ENCODE measurements around the gene USP26. TPM values are rescaled to one million over a fixed set of nuclear protein-coding genes. Genes with fewer than 3 reads are reported as not detected.
"Not testable (repeated sequence)": the region's sequence is repeated elsewhere in the genome, so short reads cannot be mapped to it uniquely, and the experiment has no call there.

The USP26 gene
- total RNA-seq, 2 donors from 2014 or later: not detected

- H3K36me3 Mint-ChIP-seq (ENCODE audit: insufficient read depth in 2 of 2): no peaks in the 10 kb centered on the region
- peaks cover 45% of the 10 kb centered on the region for H3K27me3 Mint-ChIP-seq (ENCODE audit: low read depth)
- H3K4me3 Mint-ChIP-seq: no peak overlapping the region
- DNase-seq: no peak
- H3K9me3 Mint-ChIP-seq: no peaks in the 10 kb centered on the region
- no peak overlapping the region for H3K27ac Mint-ChIP-seq
- no peaks in the 10 kb centered on the region for H3K4me1 Mint-ChIP-seq (ENCODE audit: low read depth)
- no peak for ATAC-seq (replicated peaks in 1 of 2)
Measured at GRCh38 chrX:132999209-132999608, 97.7 kb downstream of the USP26 start.

- peaks cover 17% of the 10 kb centered on the region for H3K27me3 Mint-ChIP-seq (ENCODE audit: low read depth)
- no peak overlapping the region for H3K4me3 Mint-ChIP-seq
- ATAC-seq (replicated peaks in 1 of 2) (no peak), DNase-seq (no peak)
- no peak overlapping the region for H3K27ac Mint-ChIP-seq
- no peaks in the 10 kb centered on the region for H3K9me3 Mint-ChIP-seq
- no peaks in the 10 kb centered on the region for H3K36me3 Mint-ChIP-seq (ENCODE audit: insufficient read depth in 2 of 2)
- no peaks in the 10 kb centered on the region for H3K4me1 Mint-ChIP-seq (ENCODE audit: low read depth)
Measured at GRCh38 chrX:132990835-132991234, 106.1 kb downstream of the USP26 start.

- Mint-ChIP-seq H3K36me3 (ENCODE audit: insufficient read depth in 2 of 2) (no peaks in the 10 kb centered on the region), H3K27me3 (ENCODE audit: low read depth) (peaks cover 36% of the 10 kb centered on the region), H3K4me1 (ENCODE audit: low read depth) (no peaks in the 10 kb centered on the region), H3K4me3 (no peak overlapping the region), H3K27ac (no peak overlapping the region), H3K9me3 (no peaks in the 10 kb centered on the region)
- ATAC-seq (replicated peaks in 1 of 2) (no peak), DNase-seq (no peak)
Measured at GRCh38 chrX:132986556-132986955, 110.4 kb downstream of the USP26 start.

- Mint-ChIP-seq H3K4me1 (ENCODE audit: low read depth) (no peaks in the 10 kb centered on the region), H3K4me3 (no peak overlapping the region)
- no peak for ATAC-seq (replicated peaks in 1 of 2)
Measured at GRCh38 chrX:132984058-132984650, 112.8 kb downstream of the USP26 start.

GRCh38 chrX:132983496-132983895 is 113.4 kb downstream of the USP26 start:
- H3K4me1 Mint-ChIP-seq (ENCODE audit: low read depth): no peaks in the 10 kb centered on the region
- H3K9me3 Mint-ChIP-seq: no peaks in the 10 kb centered on the region
- DNase-seq (no peak), ATAC-seq (replicated peaks in 1 of 2) (no peak)
- H3K27me3 Mint-ChIP-seq (ENCODE audit: low read depth): peaks cover 47% of the 10 kb centered on the region
- H3K4me3 Mint-ChIP-seq: no peak overlapping the region
- H3K27ac Mint-ChIP-seq: no peak overlapping the region
- H3K36me3 Mint-ChIP-seq (ENCODE audit: insufficient read depth in 2 of 2): no peaks in the 10 kb centered on the region

More at GRCh38 chrX:132984058-132984650, 112.8 kb downstream of the USP26 start:
- peaks cover 44% of the 10 kb centered on the region for H3K27me3 Mint-ChIP-seq (ENCODE audit: low read depth)
- no peaks in the 10 kb centered on the region for H3K9me3 Mint-ChIP-seq
- no peaks in the 10 kb centered on the region for H3K36me3 Mint-ChIP-seq (ENCODE audit: insufficient read depth in 2 of 2)
- no peak for DNase-seq
- no peak overlapping the region for H3K27ac Mint-ChIP-seq

- H3K9me3 Mint-ChIP-seq, H3K4me3 Mint-ChIP-seq, H3K27ac Mint-ChIP-seq: not testable (repeated sequence)
Measured at GRCh38 chrX:132980035-132980434, 116.9 kb downstream of the USP26 start.

More at GRCh38 chrX:132980035-132980434, 116.9 kb downstream of the USP26 start:
- not testable (repeated sequence) for ATAC-seq (replicated peaks in 1 of 2); H3K4me1 Mint-ChIP-seq (ENCODE audit: low read depth); DNase-seq; H3K36me3 Mint-ChIP-seq (ENCODE audit: insufficient read depth in 2 of 2)
- peaks cover 56% of the 10 kb centered on the region for H3K27me3 Mint-ChIP-seq (ENCODE audit: low read depth)

Other genes with a start within 250 kb of the USP26 start
- gene HS6ST2, start 138.5 kb downstream of the USP26 start, total RNA-seq: under 1 TPM; 0.12 to 0.19 TPM
- gene TFDP3, start 121.2 kb upstream of the USP26 start, total RNA-seq: not detected

Data from activated T-cell treated with anti-CD3 and anti-CD28 coated beads, Interleukin-2, amount 50 U/mL, for 72 hours (primary cell).